Ishikawa (cell line): ENCODE results near the gene MOCS3.

Experiments
- EGR1 ChIP-seq: IDR thresholded peaks from 2 replicates; pipeline ENCODE4 v1.6.1; 2012
- EP300 ChIP-seq: IDR thresholded peaks from 2 replicates; pipeline ENCODE4 v1.6.1; 2012; ENCODE audit warnings: borderline replicate concordance
- TAF1 ChIP-seq: IDR thresholded peaks from 2 replicates; pipeline ENCODE4 v1.6.1; 2012; ENCODE audit warnings: low read depth, mild to moderate bottlenecking
- TEAD4 ChIP-seq: IDR thresholded peaks from 2 replicates; pipeline ENCODE4 v1.6.1; 2012
- USF1 ChIP-seq: IDR thresholded peaks from 2 replicates; pipeline ENCODE4 v1.6.1; 2012
- YY1 ChIP-seq: IDR thresholded peaks from 2 replicates; pipeline ENCODE4 v1.6.1; 2012; ENCODE audit warnings: low read depth
- ZBTB7A ChIP-seq: IDR thresholded peaks from 2 replicates; pipeline ENCODE4 v1.6.1; 2012; ENCODE audit warnings: low read depth
- TF ChIP-seq, protein P1 (sequence below): IDR thresholded peaks from 2 replicates; pipeline ENCODE4 v1.6.1; 2012

DNA sequence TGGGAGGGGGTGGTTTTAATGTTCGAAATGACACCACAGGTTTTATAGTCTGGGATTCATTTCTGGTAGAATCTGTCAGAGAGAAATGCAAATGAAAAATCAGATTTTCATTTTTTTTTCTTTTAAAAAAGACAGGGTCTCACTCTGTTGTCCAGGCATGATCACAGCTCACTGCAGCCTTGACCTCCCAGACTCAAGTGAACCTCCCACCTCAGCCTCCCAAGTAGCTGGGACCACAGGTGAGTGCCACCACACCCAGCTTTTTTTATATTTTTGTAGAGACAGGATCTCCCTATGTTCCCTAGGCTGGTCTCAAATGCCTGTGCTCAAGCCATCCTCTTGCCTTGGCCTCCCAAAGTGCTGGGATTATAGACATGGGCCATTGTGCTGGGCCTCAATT is 25.0 kb upstream of the MOCS3 start:
- TF ChIP-seq, protein P1, sequence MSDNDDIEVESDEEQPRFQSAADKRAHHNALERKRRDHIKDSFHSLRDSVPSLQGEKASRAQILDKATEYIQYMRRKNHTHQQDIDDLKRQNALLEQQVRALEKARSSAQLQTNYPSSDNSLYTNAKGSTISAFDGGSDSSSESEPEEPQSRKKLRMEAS: no peak
- TF ChIP-seq EP300 (no peak), USF1 (no peak), TAF1 (no peak), ZBTB7A (no peak), TEAD4 (no peak), EGR1 (no peak), YY1 (no peak)
